Measurements from ENCODE around the gene KRT33B. TPM values are rescaled to one million over a fixed set of nuclear protein-coding genes. Genes with fewer than 3 reads are reported as not detected.

KRT33B gene
- total RNA-seq, result not detected
- long read RNA-seq, result 0 reads

DNA sequence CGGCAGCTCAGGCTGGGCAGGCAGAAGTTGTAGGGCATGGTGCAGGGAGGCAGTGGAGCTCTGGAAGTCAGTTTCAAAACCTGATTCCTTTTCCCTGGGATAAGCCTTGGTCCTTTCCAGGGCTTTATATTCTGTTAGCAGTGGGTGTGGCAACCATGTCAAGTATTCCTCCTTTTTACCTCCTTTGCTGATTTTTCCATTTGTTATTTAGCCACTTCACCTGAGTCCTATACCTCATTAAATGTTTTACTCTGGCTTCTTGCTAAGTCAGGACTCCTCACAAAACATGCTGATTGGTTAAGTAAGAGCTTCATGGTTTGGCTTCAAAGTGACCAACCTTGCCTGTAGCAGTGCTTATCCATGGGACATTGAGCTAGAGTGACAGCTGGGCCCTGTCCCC is at the start of gene KRT33B:
Gene KRT33B, minus strand, starts transcription at position 101 of the 400 bp plus-strand sequence. Its CDS starts 63 bp downstream, at position 38.
- no peak for TF ChIP-seq CTCF (IDR thresholded peaks at IDR 0.05)
- no peak for DNase-seq
- no peak for ATAC-seq
- Histone ChIP-seq H3K36me3 (no peaks in the 10 kb centered on the region), H3K27me3 (ENCODE audit: low read depth) (no peaks in the 10 kb centered on the region), H3K4me3 (no peak within 1 kb of the TSS), H3K27ac (no peak within 1 kb of the TSS), H3K4me1 (no peaks in the 10 kb centered on the region), H3K9me3 (no peaks in the 10 kb centered on the region)
- intact Hi-C loops (cut with DNase I), result no loop called here

GRCh38 chr17:41418116-41418860 is 48.7 kb upstream of the KRT33B start:
- Histone ChIP-seq H3K9me3 (no peaks in the 10 kb centered on the region), H3K36me3 (no peaks in the 10 kb centered on the region), H3K27me3 (ENCODE audit: low read depth) (no peaks in the 10 kb centered on the region), H3K4me1 (no peaks in the 10 kb centered on the region), H3K27ac (no peak overlapping the region), H3K4me3 (no peak overlapping the region)
- no peak for TF ChIP-seq CTCF (IDR thresholded peaks at IDR 0.05)
- DNase-seq, result no peak
- intact Hi-C loops (cut with DNase I), result no loop called here
- ATAC-seq, result no peak

DNA sequence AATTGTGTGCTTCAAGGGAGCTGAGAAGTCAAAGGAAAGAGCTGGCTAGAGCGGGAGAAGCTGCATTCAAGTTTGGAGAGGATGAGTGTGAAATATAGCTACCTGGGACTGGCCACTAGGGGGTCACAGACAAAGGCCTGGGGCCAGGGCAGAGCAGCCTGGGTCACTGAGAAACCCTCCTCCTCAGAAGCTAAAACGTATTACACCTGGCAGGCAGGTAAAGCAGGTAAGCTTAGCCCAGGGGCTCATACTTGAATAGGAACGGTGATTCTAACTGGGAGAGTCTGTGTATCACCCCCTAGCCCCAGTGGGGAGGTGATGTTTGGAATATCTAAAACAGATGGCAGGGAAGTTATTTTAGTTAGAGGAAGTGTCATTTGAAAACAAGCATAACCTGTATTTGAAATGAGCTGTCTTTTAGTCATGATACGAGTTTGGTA is 48.0 kb upstream of the KRT33B start:
- Histone ChIP-seq H3K4me1 (no peaks in the 10 kb centered on the region), H3K27ac (no peak overlapping the region), H3K27me3 (ENCODE audit: low read depth) (no peaks in the 10 kb centered on the region), H3K4me3 (no peak overlapping the region), H3K36me3 (no peaks in the 10 kb centered on the region), H3K9me3 (no peaks in the 10 kb centered on the region)
- ATAC-seq (no peak), DNase-seq (no peak)
- intact Hi-C loops (cut with DNase I), result no loop called here
- peak; percentile 24 for TF ChIP-seq CTCF (IDR thresholded peaks at IDR 0.05)

DNA sequence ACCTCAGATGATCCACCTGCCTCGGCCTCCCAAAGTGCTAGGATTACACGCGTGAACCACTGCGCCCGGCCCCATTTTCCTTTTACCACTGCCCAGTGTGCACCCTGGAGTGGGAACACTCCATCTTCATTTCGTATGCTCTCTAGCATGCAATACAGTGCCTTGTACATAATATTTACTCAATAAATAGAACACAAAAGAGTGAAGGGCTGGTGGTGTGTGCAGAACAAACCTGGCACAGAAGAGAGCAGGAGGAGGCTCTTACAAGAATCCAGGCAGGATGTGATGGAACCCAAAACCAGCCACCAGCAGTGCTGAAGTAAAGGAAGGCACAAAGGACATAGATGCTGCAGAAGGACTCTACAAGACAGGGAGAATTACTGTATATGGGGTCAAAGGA is 47.5 kb upstream of the KRT33B start:
- Histone ChIP-seq H3K4me1 (no peaks in the 10 kb centered on the region), H3K27ac (no peak overlapping the region), H3K9me3 (no peaks in the 10 kb centered on the region), H3K4me3 (no peak overlapping the region), H3K27me3 (ENCODE audit: low read depth) (no peaks in the 10 kb centered on the region), H3K36me3 (no peaks in the 10 kb centered on the region)
- intact Hi-C loops (cut with DNase I), result no loop called here
- DNase-seq, result no peak
- ATAC-seq, result no peak
- TF ChIP-seq CTCF (IDR thresholded peaks at IDR 0.05), result no peak

DNA sequence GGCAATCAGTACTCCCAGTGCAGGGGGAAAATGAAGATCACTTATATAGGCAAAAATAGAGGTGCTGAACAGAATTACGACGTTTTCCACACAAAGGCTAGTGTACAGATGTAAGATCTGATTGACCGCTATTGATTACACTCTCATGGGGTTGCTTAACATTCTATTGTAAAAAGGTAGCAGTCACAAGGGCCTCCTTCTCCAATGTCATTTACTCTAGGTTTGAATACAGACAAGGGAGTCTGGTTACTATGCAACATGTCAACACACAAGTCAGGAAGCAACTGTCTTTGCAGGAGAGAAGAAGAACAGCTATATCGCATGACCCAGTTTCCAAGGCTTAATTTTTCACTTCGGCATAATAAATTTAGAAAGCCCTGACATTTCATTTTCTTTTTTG is 46.9 kb upstream of the KRT33B start:
- intact Hi-C loops (cut with DNase I), result no loop called here
- no peak for TF ChIP-seq CTCF (IDR thresholded peaks at IDR 0.05)
- Histone ChIP-seq H3K4me3 (no peak overlapping the region), H3K27me3 (ENCODE audit: low read depth) (no peaks in the 10 kb centered on the region), H3K9me3 (no peaks in the 10 kb centered on the region), H3K4me1 (no peaks in the 10 kb centered on the region), H3K36me3 (no peaks in the 10 kb centered on the region), H3K27ac (peak overlapping the region; percentile 39)
- DNase-seq, result no peak
- no peak for ATAC-seq
